Astrocyte (in vitro differentiated cells and primary cell): ENCODE results near the gene SCGB1A1.

Experiments
- CTCF ChIP-seq: IDR thresholded peaks from 2 replicates; pipeline ENCODE4 v1.5.1; 2011; ENCODE audit warnings: low read depth, mild to moderate bottlenecking, inconsistent platforms, low read length, moderate library complexity; ENCODE audit not compliant: insufficient read depth
- EZH2 ChIP-seq: IDR thresholded peaks from 2 replicates; pipeline ENCODE4 v1.6.1; 2012; ENCODE audit warnings: mild to moderate bottlenecking, low read length, inconsistent platforms; ENCODE audit not compliant: insufficient read depth

GRCh38 chr11:62399878-62400266 lies 19.0 kb upstream of the SCGB1A1 start:
- TF ChIP-seq CTCF (no peak), EZH2 (no peak)
